ENCODE measurements around the gene EPB41L4A. TPM values are rescaled to one million over a fixed set of nuclear protein-coding genes. Genes with fewer than 3 reads are reported as not detected.

Gene EPB41L4A, protein sequence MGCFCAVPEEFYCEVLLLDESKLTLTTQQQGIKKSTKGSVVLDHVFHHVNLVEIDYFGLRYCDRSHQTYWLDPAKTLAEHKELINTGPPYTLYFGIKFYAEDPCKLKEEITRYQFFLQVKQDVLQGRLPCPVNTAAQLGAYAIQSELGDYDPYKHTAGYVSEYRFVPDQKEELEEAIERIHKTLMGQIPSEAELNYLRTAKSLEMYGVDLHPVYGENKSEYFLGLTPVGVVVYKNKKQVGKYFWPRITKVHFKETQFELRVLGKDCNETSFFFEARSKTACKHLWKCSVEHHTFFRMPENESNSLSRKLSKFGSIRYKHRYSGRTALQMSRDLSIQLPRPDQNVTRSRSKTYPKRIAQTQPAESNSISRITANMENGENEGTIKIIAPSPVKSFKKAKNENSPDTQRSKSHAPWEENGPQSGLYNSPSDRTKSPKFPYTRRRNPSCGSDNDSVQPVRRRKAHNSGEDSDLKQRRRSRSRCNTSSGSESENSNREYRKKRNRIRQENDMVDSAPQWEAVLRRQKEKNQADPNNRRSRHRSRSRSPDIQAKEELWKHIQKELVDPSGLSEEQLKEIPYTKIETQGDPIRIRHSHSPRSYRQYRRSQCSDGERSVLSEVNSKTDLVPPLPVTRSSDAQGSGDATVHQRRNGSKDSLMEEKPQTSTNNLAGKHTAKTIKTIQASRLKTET
- total RNA-seq, result 0.89 and 3.2 TPM in 2 replicates

DNA sequence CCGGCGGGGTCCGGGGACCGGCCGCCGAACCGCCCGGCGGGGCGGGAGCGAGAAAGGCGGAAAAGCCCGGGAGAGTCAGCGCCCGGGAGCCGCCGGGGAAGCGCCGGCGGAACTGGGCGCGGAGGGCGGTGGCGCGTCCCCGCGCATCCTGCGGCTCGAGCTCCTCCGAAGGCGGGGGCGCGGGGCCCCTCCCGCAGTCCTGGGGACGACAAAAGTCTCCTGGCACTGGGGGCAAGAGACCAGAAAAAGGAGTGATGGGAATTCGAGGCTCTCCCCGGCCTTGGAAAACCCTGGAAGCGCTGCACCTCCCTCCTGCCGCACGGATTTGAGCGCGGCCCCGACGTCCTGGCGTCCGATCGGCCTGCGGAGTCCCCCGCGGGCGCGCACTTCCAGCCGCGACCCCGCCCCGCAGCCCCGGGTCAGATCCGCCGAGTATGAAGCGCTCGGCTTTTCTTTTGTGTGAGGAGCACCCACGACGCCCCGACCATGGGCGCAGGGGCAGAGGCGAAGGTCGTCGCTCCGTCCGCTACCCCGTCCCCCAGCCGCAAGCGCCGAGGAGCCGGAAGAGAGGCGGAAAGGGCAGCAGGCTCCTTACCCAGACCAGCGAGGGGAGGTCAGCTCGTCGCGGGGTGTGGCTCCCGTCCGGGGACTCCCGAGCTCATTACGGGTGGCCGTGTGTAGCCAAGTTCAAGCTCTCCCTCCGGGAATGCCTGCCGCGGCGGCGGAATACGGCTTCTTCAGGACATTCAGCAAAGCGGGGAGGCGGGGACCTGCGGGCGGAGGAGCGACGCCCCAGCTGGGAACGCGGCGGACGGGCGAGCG, at the start of gene EPB41L4A:
EPB41L4A (minus strand) TSS at position 114 of the 822 bp plus-strand sequence. CDS start 238 bp downstream, outside the sequence.

Measured in smooth muscle cell of the umbilical artery (primary cell).